SK-N-MC (cell line): ENCODE measurements around the gene PRR5L.

Experiments
- FOXP2 ChIP-seq: optimal IDR thresholded peaks from 2 replicates; pipeline ENCODE3; 2011; ENCODE audit warnings: mild to moderate bottlenecking, moderate library complexity; ENCODE audit not compliant: insufficient read depth; ENCODE audit errors: extremely low read length, control extremely low read depth
- POLR2AphosphoS5 ChIP-seq: IDR thresholded peaks from 2 replicates; pipeline ENCODE4 v1.6.1; 2012; ENCODE audit warnings: mild to moderate bottlenecking, low read depth, low read length, borderline replicate concordance

- TF ChIP-seq FOXP2 (no peak), POLR2AphosphoS5 (no peak)
Measured at GRCh38 chr11:36317992-36318391, 21.9 kb downstream of the PRR5L start.
